HepG2 (cell line): ENCODE measurements around the gene TTC23L. TPM values are rescaled to one million over a fixed set of nuclear protein-coding genes. Genes with fewer than 3 reads are reported as not detected.

Source experiments
- AKAP8 ChIP-seq: sonication (generic); formaldehyde crosslinking; IDR thresholded peaks from 2 replicates; pipeline ENCODE4 v1.5.1; 2020; ENCODE audit warnings: mild to moderate bottlenecking, missing genetic modification reagents
- CHD4 ChIP-seq: fragments of 200-600 bp; sonication (generic); IDR thresholded peaks from 2 replicates; pipeline ENCODE4 v1.7.0; 2017; ENCODE audit warnings: mild to moderate bottlenecking, low read length, borderline replicate concordance
- E2F2 ChIP-seq: sonication (generic); formaldehyde crosslinking; IDR thresholded peaks from 2 replicates; pipeline ENCODE4 v1.4.0; 2020; ENCODE audit warnings: missing genetic modification reagents, borderline replicate concordance
- FOSL2 ChIP-seq: sonication (generic); formaldehyde crosslinking; IDR thresholded peaks from 2 replicates; pipeline ENCODE4 v1.4.0; 2020; ENCODE audit warnings: missing genetic modification reagents
- HNRNPK ChIP-seq: fragments of 200-400 bp; formaldehyde crosslinking; IDR thresholded peaks from 2 replicates; pipeline ENCODE4 v1.6.1; 2018; ENCODE audit warnings: low read length, low read depth, moderate library complexity, mild to moderate bottlenecking; ENCODE audit not compliant: poor library complexity, severe bottlenecking
- ISX ChIP-seq: sonication (generic); formaldehyde crosslinking; conservative IDR thresholded peaks from 2 replicates; pipeline ENCODE4 v1.5.0; 2020; ENCODE audit warnings: missing genetic modification reagents
- LRRFIP1 ChIP-seq: sonication (generic); formaldehyde crosslinking; conservative IDR thresholded peaks from 2 replicates; pipeline ENCODE4 v1.4.0; 2020; ENCODE audit warnings: missing genetic modification reagents
- MBD4 ChIP-seq: IDR thresholded peaks from 2 replicates; pipeline ENCODE4 v1.6.1; 2012; ENCODE audit warnings: low read length, inconsistent platforms, borderline replicate concordance
- NFE2L1 ChIP-seq: sonication (generic); formaldehyde crosslinking; IDR thresholded peaks from 2 replicates; pipeline ENCODE4 v1.4.0; 2020; ENCODE audit warnings: missing genetic modification reagents, mild to moderate bottlenecking, borderline replicate concordance
- NFIC ChIP-seq: IDR thresholded peaks from 2 replicates; pipeline ENCODE4 v1.6.1; 2012; ENCODE audit warnings: mild to moderate bottlenecking, low read length, inconsistent platforms
- SATB2 ChIP-seq: sonication (generic); formaldehyde crosslinking; IDR thresholded peaks from 2 replicates; pipeline ENCODE4 v1.5.0; 2020; ENCODE audit warnings: missing genetic modification reagents
- SMAD3 ChIP-seq: sonication (generic); formaldehyde crosslinking; IDR thresholded peaks from 2 replicates; pipeline ENCODE4 v1.4.0; 2020; ENCODE audit warnings: missing genetic modification reagents
- YEATS2 ChIP-seq: sonication (generic); formaldehyde crosslinking; IDR thresholded peaks from 2 replicates; pipeline ENCODE4 v1.4.0; 2020; ENCODE audit warnings: missing genetic modification reagents, borderline replicate concordance
- ZBTB4 ChIP-seq: sonication (generic); formaldehyde crosslinking; IDR thresholded peaks from 2 replicates; pipeline ENCODE4 v1.4.0; 2020; ENCODE audit warnings: missing genetic modification reagents, mild to moderate bottlenecking, borderline replicate concordance
- ZNF414 ChIP-seq: sonication (generic); formaldehyde crosslinking; IDR thresholded peaks from 2 replicates; pipeline ENCODE4 v1.5.0; 2020; ENCODE audit warnings: missing genetic modification reagents
- ZNF44 ChIP-seq: sonication (generic); formaldehyde crosslinking; IDR thresholded peaks from 2 replicates; pipeline ENCODE4 v1.5.1; 2020; ENCODE audit warnings: mild to moderate bottlenecking, missing genetic modification reagents
- ZNF484 ChIP-seq: sonication (generic); formaldehyde crosslinking; IDR thresholded peaks from 2 replicates; pipeline ENCODE4 v1.5.1; 2020; ENCODE audit warnings: mild to moderate bottlenecking, low read depth, missing genetic modification reagents, borderline replicate concordance
- ZNF619 ChIP-seq: sonication (generic); formaldehyde crosslinking; IDR thresholded peaks from 2 replicates; pipeline ENCODE4 v1.4.0; 2020; ENCODE audit warnings: mild to moderate bottlenecking, missing genetic modification reagents
- ZNF737 ChIP-seq: sonication (generic); formaldehyde crosslinking; IDR thresholded peaks from 2 replicates; pipeline ENCODE4 v1.5.0; 2020; ENCODE audit warnings: missing genetic modification reagents, mild to moderate bottlenecking, borderline replicate concordance
- polyA plus RNA-seq, 8 experiments: library from polyadenylated mRNA; depleted of rRNA in 3 of 8; stranded (reverse) in 7 of 8; unstranded in 1 of 8; fragments of >200 nt; fragmentation: Illumina TruSeq in 4 of 8; extraction: Trizol in 4 of 8; gene quantifications; 2 replicates each; pipeline versions ENCODE4 v1.2.1 to v1.2.3, GENCODE V29; 2011 to 2016; ENCODE audit warnings: low read depth in 4 of 8, missing spikeins in 1 of 8, mixed read lengths in 1 of 8; ENCODE audit not compliant: insufficient read depth in 1 of 8
- total RNA-seq, 5 experiments: library from RNA; depleted of rRNA; stranded (reverse); fragments of >200 nt; fragmentation: Illumina TruSeq; extraction: Trizol; gene quantifications; 2 replicates each; pipeline ENCODE4 v1.2.3, GENCODE V29; 2016; ENCODE audit warnings: low read depth in 1 of 5
- TF ChIP-seq, protein P1 (sequence below): IDR thresholded peaks from 2 replicates; pipeline ENCODE4 v1.6.1; 2012; ENCODE audit warnings: inconsistent platforms
- TF ChIP-seq, protein P2 (sequence below): sonication (generic); formaldehyde crosslinking; IDR thresholded peaks from 2 replicates; pipeline ENCODE4 v1.5.0; 2020; ENCODE audit warnings: missing genetic modification reagents

The TTC23L gene
- total and polyA plus RNA-seq, 2 of the 13 experiments (the other 11 are each of a cell fraction or from before 2014, with no cell fraction given) = 0.37 to 1.4 TPM

- TF ChIP-seq LRRFIP1 (CRISPR knock-in tag) (no peak), E2F2 (CRISPR knock-in tag) (no peak), SMAD3 (CRISPR knock-in tag) (no peak), ZNF484 (no peak), ZNF414 (CRISPR knock-in tag) (no peak), NFIC (no peak), ZBTB4 (CRISPR knock-in tag) (peak; percentile 58; the same call in 1 of the 2 replicates), ZNF737 (CRISPR knock-in tag) (no peak), CHD4 (no peak), ZNF44 (CRISPR knock-in tag) (no peak), FOSL2 (CRISPR knock-in tag) (no peak), MBD4 (no peak), ZNF619 (CRISPR knock-in tag) (no peak), YEATS2 (no peak), SATB2 (CRISPR knock-in tag) (no peak), AKAP8 (CRISPR knock-in tag) (no peak), HNRNPK (no peak), NFE2L1 (CRISPR knock-in tag) (no peak), ISX (CRISPR knock-in tag) (no peak)
- TF ChIP-seq, protein P1, sequence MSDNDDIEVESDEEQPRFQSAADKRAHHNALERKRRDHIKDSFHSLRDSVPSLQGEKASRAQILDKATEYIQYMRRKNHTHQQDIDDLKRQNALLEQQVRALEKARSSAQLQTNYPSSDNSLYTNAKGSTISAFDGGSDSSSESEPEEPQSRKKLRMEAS = 0 out of 2 replicates have a peak, but pooled peaks have one; percentile 40
- TF ChIP-seq, protein P2, sequence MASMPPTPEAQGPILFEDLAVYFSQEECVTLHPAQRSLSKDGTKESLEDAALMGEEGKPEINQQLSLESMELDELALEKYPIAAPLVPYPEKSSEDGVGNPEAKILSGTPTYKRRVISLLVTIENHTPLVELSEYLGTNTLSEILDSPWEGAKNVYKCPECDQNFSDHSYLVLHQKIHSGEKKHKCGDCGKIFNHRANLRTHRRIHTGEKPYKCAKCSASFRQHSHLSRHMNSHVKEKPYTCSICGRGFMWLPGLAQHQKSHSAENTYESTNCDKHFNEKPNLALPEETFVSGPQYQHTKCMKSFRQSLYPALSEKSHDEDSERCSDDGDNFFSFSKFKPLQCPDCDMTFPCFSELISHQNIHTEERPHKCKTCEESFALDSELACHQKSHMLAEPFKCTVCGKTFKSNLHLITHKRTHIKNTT = no peak
These were observed 90.9 kb downstream of the TTC23L start (continued) for GRCh38 chr5:34929720-34930461.
